HepG2 (cell line): ENCODE results near the gene FAM168A. TPM values are rescaled to one million over a fixed set of nuclear protein-coding genes. Genes with fewer than 3 reads are reported as not detected.

Experiments used
- ATAC-seq: fragments of 200-7000 bp; cut with Tn5 transposase; 3 replicates; pipeline ENCODE4 v1.9.1; 2020; ENCODE audit warnings: mild to moderate bottlenecking, moderate library complexity
- BruUV-seq: library from RNA; stranded (reverse); fragments of 400-500 nt; replicated peaks from 2 replicates; lab custom pipeline; 2021; lab: Mats Ljungman, UMichigan
- CTCF ChIA-PET: fragments of 300-600 bp; formaldehyde crosslinking; extraction: SDS; loops from one replicate; lab custom pipeline; 2021; ENCODE audit warnings: low total read pairs, inconsistent platforms, low intra/inter-chr PET ratio; lab: Yijun Ruan, JAX
- POLR2A ChIA-PET: fragments of 350-600 bp; sonication (Branson Sonifier 250); formaldehyde crosslinking; loops from one replicate; lab custom pipeline; 2020; ENCODE audit warnings: antibody characterized with exemption, inconsistent platforms; lab: Yijun Ruan, JAX
- DNase-seq: peaks from one replicate; pipeline ENCODE4 v3.0.0-alpha.2; 2015; ENCODE audit warnings: low spot score
- FAIRE-seq: peaks from 3 replicates; lab custom pipeline; 2011; peaks lifted over from hg19 to GRCh38; lab: Jason Lieb, UNC
- H2AFZ ChIP-seq: one replicate; pipeline ENCODE4 v1.6.1; 2011; ENCODE audit warnings: low read length, inconsistent platforms
- H3K27ac ChIP-seq: fragments of 300-600 bp; 3 replicates; pipeline ENCODE4 v1.8.0; 2011; ENCODE audit warnings: mixed run types, mild to moderate bottlenecking, mixed read lengths, low read length, inconsistent platforms; ENCODE audit not compliant: insufficient read depth; ENCODE audit errors: extremely low read length
- H3K27me3 ChIP-seq, 2 experiments: fragments of 200-600 bp in 1 of 2; 2 replicates in 1 of 2; 3 replicates in 1 of 2; pipeline versions ENCODE4 v1.6.0 to v1.8.0; 2011; ENCODE audit warnings: low read length in 2 of 2, mild to moderate bottlenecking in 2 of 2, moderate library complexity in 2 of 2, inconsistent platforms in 1 of 2; ENCODE audit not compliant: insufficient read depth in 2 of 2, control insufficient read depth in 1 of 2
- H3K36me3 ChIP-seq, 2 experiments: fragments of 200-600 bp in 1 of 2; replicated peaks in 1 of 2; 2 replicates in 1 of 2; 3 replicates in 1 of 2; pipeline versions ENCODE4 v1.5.1 to v1.8.0; 2011; ENCODE audit warnings: low read length in 2 of 2, inconsistent platforms in 1 of 2; ENCODE audit not compliant: insufficient read depth in 2 of 2, control insufficient read depth in 1 of 2
- H3K4me1 ChIP-seq: 2 replicates; pipeline ENCODE4 v1.5.1; 2012; ENCODE audit warnings: low read length, inconsistent platforms; ENCODE audit not compliant: insufficient read depth
- H3K4me2 ChIP-seq: 2 replicates; pipeline ENCODE4 v1.6.0; 2011; ENCODE audit warnings: low read depth, low read length, inconsistent platforms
- H3K4me3 ChIP-seq, 3 experiments: fragments of 200-600 bp in 1 of 3; sonication (generic), shearing (Covaris generic) in 1 of 3; replicated peaks in 1 of 3; 2 replicates each; pipeline ENCODE4 v1.5.1; 2011 to 2016; ENCODE audit warnings: low read length in 3 of 3, inconsistent platforms in 2 of 3, low read depth in 2 of 3, mild to moderate bottlenecking in 2 of 3, control low read depth in 1 of 3, mixed read lengths in 1 of 3; ENCODE audit not compliant: insufficient read depth in 1 of 3
- H3K79me2 ChIP-seq: one replicate; pipeline ENCODE4 v1.6.1; 2011; ENCODE audit warnings: low read length, inconsistent platforms; ENCODE audit not compliant: insufficient read depth
- H3K9ac ChIP-seq: 2 replicates; pipeline ENCODE4 v1.6.0; 2011; ENCODE audit warnings: mild to moderate bottlenecking, low read depth, low read length, inconsistent platforms; ENCODE audit not compliant: insufficient read depth
- H3K9me3 ChIP-seq: 2 replicates; pipeline ENCODE4 v1.5.1; 2012; ENCODE audit warnings: mild to moderate bottlenecking, low read length
- H4K20me1 ChIP-seq: 2 replicates; pipeline ENCODE4 v1.6.0; 2011; ENCODE audit warnings: inconsistent platforms, mild to moderate bottlenecking, low read length, moderate library complexity; ENCODE audit not compliant: insufficient read depth
- ATF7 ChIP-seq, 2 experiments: fragments of 450-650 bp in 1 of 2; sonication (generic) in 1 of 2; formaldehyde crosslinking in 1 of 2; IDR thresholded peaks; 2 replicates each; pipeline versions ENCODE4 v1.4.0 to v1.6.1; 2016 to 2020; ENCODE audit warnings: antibody characterized with exemption in 1 of 2, mild to moderate bottlenecking in 1 of 2, missing genetic modification reagents in 1 of 2
- ATRX ChIP-seq: sonication (generic); formaldehyde crosslinking; IDR thresholded peaks from 2 replicates; pipeline ENCODE4 v1.4.0; 2020; ENCODE audit warnings: missing genetic modification reagents, borderline replicate concordance
- HMG20A ChIP-seq: IDR thresholded peaks from 2 replicates; pipeline ENCODE4 v1.6.1; 2016; ENCODE audit warnings: borderline replicate concordance
- IKZF5 ChIP-seq: IDR thresholded peaks from 2 replicates; pipeline ENCODE4 v1.6.1; 2018; ENCODE audit warnings: missing genetic modification reagents, mild to moderate bottlenecking, missing compliant biosample characterization
- IRF2 ChIP-seq: IDR thresholded peaks from 2 replicates; pipeline ENCODE4 v1.6.1; 2018; ENCODE audit warnings: missing genetic modification reagents, missing compliant biosample characterization
- MTA1 ChIP-seq: sonication (generic); formaldehyde crosslinking; IDR thresholded peaks from 2 replicates; pipeline ENCODE4 v1.4.0; 2020; ENCODE audit warnings: missing genetic modification reagents, mild to moderate bottlenecking, borderline replicate concordance
- NCOR1 ChIP-seq: fragments of 200-600 bp; sonication (generic); IDR thresholded peaks from 2 replicates; pipeline ENCODE4 v1.7.0; 2017; ENCODE audit warnings: antibody characterized with exemption, low read length, borderline replicate concordance
- PATZ1 ChIP-seq: sonication (generic); formaldehyde crosslinking; IDR thresholded peaks from 2 replicates; pipeline ENCODE4 v1.4.0; 2020; ENCODE audit warnings: missing genetic modification reagents
- SNAI1 ChIP-seq: sonication (generic); formaldehyde crosslinking; IDR thresholded peaks from 2 replicates; pipeline ENCODE4 v1.5.0; 2020; ENCODE audit warnings: mild to moderate bottlenecking, missing genetic modification reagents, borderline replicate concordance
- ZNF260 ChIP-seq: sonication (generic); formaldehyde crosslinking; IDR thresholded peaks from 2 replicates; pipeline ENCODE4 v1.4.0; 2020; ENCODE audit warnings: missing genetic modification reagents, low read depth, mild to moderate bottlenecking, borderline replicate concordance
- ZNF33A ChIP-seq: sonication (generic); formaldehyde crosslinking; IDR thresholded peaks from 2 replicates; pipeline ENCODE4 v1.5.1; 2020; ENCODE audit warnings: missing genetic modification reagents, mild to moderate bottlenecking, moderate library complexity, borderline replicate concordance
- ZNF451 ChIP-seq: sonication (generic); formaldehyde crosslinking; IDR thresholded peaks from 2 replicates; pipeline ENCODE4 v1.5.0; 2020; ENCODE audit warnings: mild to moderate bottlenecking, missing genetic modification reagents
- ZNF484 ChIP-seq: sonication (generic); formaldehyde crosslinking; IDR thresholded peaks from 2 replicates; pipeline ENCODE4 v1.5.1; 2020; ENCODE audit warnings: mild to moderate bottlenecking, low read depth, missing genetic modification reagents, borderline replicate concordance
- ZNF766 ChIP-seq: sonication (generic); formaldehyde crosslinking; IDR thresholded peaks from 2 replicates; pipeline ENCODE4 v1.5.0; 2020; ENCODE audit warnings: missing genetic modification reagents, borderline replicate concordance
- whole genome bisulfite sequencing: methylation state at CpG from one replicate; pipeline ENCODE4 v1.1.6; 2017; ENCODE audit warnings: low lambda C conversion rate; 5-methylcytosine and 5-hydroxymethylcytosine counted together
- in situ Hi-C: cut with HindIII; loops from 2 replicates; pipeline ENCODE4 v1.10.0; 2017; ENCODE audit warnings: low pct_unique_long_range_greater_than_20kb; ENCODE audit not compliant: extremely low pct_ligation_motif_present
- intact Hi-C: fragments of 100-400 bp; cut with micrococcal nuclease; formaldehyde crosslinking; loops from one replicate; pipeline ENCODE4 v1.10.0; 2022; ENCODE audit not compliant: unreplicated experiment
- polyA plus RNA-seq, 8 experiments: library from polyadenylated mRNA; depleted of rRNA in 3 of 8; stranded (reverse) in 7 of 8; unstranded in 1 of 8; fragments of >200 nt; fragmentation: Illumina TruSeq in 4 of 8; extraction: Trizol in 4 of 8; gene quantifications; 2 replicates each; pipeline versions ENCODE4 v1.2.1 to v1.2.3, GENCODE V29; 2011 to 2016; ENCODE audit warnings: low read depth in 4 of 8, missing spikeins in 1 of 8, mixed read lengths in 1 of 8; ENCODE audit not compliant: insufficient read depth in 1 of 8
- total RNA-seq, 5 experiments: library from RNA; depleted of rRNA; stranded (reverse); fragments of >200 nt; fragmentation: Illumina TruSeq; extraction: Trizol; gene quantifications; 2 replicates each; pipeline ENCODE4 v1.2.3, GENCODE V29; 2016; ENCODE audit warnings: low read depth in 1 of 5

The FAM168A gene
- total and polyA plus RNA-seq, 2 of the 13 experiments (the other 11 are each of a cell fraction or from before 2014, with no cell fraction given), result 13.9 to 15.8 TPM

DNA sequence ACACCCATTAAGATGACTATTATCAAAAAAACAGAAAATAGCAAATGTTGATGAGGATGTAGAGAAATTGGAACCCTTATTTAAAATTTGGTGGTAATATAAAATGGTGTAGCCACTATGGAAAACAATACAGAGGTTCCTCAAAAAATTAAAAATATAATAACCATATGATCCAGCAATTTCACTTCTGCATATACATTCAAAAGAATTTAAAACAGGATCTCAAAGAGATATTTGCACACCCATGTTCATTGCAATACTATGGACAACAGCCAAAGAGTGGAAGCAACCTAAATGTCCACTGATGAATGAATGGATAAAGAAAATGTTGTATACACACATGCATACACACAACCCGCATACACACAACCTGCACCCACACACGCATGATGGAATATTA lies 102.2 kb downstream of the FAM168A start:
- Histone ChIP-seq H3K79me2 (no peaks in the 10 kb centered on the region), H3K9ac (no peak overlapping the region), H3K27ac (no peak overlapping the region), H3K36me3 (no peaks in the 10 kb centered on the region), H3K4me1 (peaks cover 20% of the 10 kb centered on the region), H3K4me3 (no peak overlapping the region), H2AFZ (no peak overlapping the region), H4K20me1 (no peaks in the 10 kb centered on the region), H3K9me3 (no peaks in the 10 kb centered on the region), H3K27me3 (no peaks in the 10 kb centered on the region), H3K4me2 (no peak overlapping the region)
- BruUV-seq, result no TSS peak
- 95% methylated on average over 2 of the region's 2 CpGs for WGBS
- no peak for DNase-seq
- no peak for FAIRE-seq
- TF ChIP-seq ATRX (CRISPR knock-in tag) (no peak), MTA1 (CRISPR knock-in tag) (no peak), ZNF451 (CRISPR knock-in tag) (no peak), PATZ1 (CRISPR knock-in tag) (no peak), ZNF484 (CRISPR knock-in tag) (no peak), ZNF766 (no peak), ATF7 (IDR thresholded peaks at IDR 0.05) (no peak), ATF7 (CRISPR knock-in tag; IDR thresholded peaks at IDR 0.05) (no peak), ZNF33A (CRISPR knock-in tag) (no peak), SNAI1 (no peak), NCOR1 (no peak), HMG20A (CRISPR knock-in tag) (no peak), IRF2 (CRISPR knock-in tag) (no peak), IKZF5 (no peak), ZNF260 (CRISPR knock-in tag) (no peak)
- ATAC-seq, result no peak
- in situ Hi-C loops, result no loop called here
- ChIA-PET POLR2A (no interaction called here), CTCF (no interaction called here)
- intact Hi-C loops, result no loop called here
